Measurements from ENCODE around the gene ADRA1B. TPM values are rescaled to one million over a fixed set of nuclear protein-coding genes. Genes with fewer than 3 reads are reported as not detected.

The ADRA1B gene
- total RNA-seq, 1 experiment from 2014 or later = not detected

DNA sequence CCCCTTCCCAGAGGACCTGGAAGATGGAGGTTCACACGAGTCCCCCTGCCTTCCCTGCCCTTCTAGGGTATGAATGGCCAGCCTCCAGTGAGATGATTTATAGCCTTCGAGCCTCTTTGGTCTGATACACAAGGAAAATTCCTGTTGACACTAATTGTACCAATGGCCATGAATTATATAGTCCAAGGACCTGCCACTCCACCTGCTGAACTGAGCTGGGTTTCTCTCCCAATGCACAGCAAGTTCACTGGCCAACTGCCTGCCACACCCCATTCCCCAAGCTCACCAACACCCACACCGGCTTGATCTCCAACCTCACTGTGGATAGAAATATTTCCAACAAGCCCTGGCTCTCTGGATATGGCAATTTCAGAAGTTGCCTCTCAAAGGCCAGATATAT, 9.3 kb upstream of the ADRA1B start:
- H3T11ph ChIP-seq (ENCODE audit: low read length) = no peak overlapping the region
- no peaks in the 10 kb centered on the region for H3K79me1 ChIP-seq (ENCODE audit: insufficient read depth, low read depth, low read length, poor library complexity, severe bottlenecking)
- no peak overlapping the region for H2BK20ac ChIP-seq (ENCODE audit: low read depth, low read length, poor library complexity, severe bottlenecking)
- H4K20me1 ChIP-seq (ENCODE audit: control insufficient read depth, insufficient read depth, insufficient read length) = no peaks in the 10 kb centered on the region
- no peak overlapping the region for H3K56ac ChIP-seq (ENCODE audit: insufficient read length, low read depth, low read length)
- H3K23me2 ChIP-seq (ENCODE audit: insufficient read length, low read depth, low read length, poor library complexity, severe bottlenecking) = no peaks in the 10 kb centered on the region
- H3K4me2 ChIP-seq (ENCODE audit: insufficient read depth, insufficient read length, low read length) = no peak overlapping the region
- no peaks in the 10 kb centered on the region for H3K9me3 ChIP-seq (ENCODE audit: control insufficient read depth, low read depth, low read length)
- H2AFZ ChIP-seq (ENCODE audit: low read length) = no peak overlapping the region
- H3K4ac ChIP-seq (ENCODE audit: low read depth, low read length) = no peak overlapping the region
- no peak overlapping the region for H2AK5ac ChIP-seq (ENCODE audit: insufficient read length, low read length)
- H3K18ac ChIP-seq (ENCODE audit: insufficient read length, low read depth, low read length) = no peak overlapping the region
- H3K79me2 ChIP-seq (ENCODE audit: insufficient read depth, low read length) = no peaks in the 10 kb centered on the region
- peaks cover 13 to 17% of the 10 kb centered on the region in 2 experiments for H3K4me1 Mint-ChIP-seq
- no peak overlapping the region for H3K4me3 Mint-ChIP-seq
- H4K91ac ChIP-seq (ENCODE audit: insufficient read length, low read depth, low read length) = no peak overlapping the region
- H4K5ac ChIP-seq (ENCODE audit: insufficient read length, low read depth, low read length) = no peak overlapping the region
- no peak overlapping the region for H2BK5ac ChIP-seq (ENCODE audit: insufficient read length, low read length)
- TF ChIP-seq, protein P1, sequence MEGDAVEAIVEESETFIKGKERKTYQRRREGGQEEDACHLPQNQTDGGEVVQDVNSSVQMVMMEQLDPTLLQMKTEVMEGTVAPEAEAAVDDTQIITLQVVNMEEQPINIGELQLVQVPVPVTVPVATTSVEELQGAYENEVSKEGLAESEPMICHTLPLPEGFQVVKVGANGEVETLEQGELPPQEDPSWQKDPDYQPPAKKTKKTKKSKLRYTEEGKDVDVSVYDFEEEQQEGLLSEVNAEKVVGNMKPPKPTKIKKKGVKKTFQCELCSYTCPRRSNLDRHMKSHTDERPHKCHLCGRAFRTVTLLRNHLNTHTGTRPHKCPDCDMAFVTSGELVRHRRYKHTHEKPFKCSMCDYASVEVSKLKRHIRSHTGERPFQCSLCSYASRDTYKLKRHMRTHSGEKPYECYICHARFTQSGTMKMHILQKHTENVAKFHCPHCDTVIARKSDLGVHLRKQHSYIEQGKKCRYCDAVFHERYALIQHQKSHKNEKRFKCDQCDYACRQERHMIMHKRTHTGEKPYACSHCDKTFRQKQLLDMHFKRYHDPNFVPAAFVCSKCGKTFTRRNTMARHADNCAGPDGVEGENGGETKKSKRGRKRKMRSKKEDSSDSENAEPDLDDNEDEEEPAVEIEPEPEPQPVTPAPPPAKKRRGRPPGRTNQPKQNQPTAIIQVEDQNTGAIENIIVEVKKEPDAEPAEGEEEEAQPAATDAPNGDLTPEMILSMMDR (conservative IDR thresholded peaks at IDR 0.05) = no peak
- no peak overlapping the region for H2BK15ac ChIP-seq (ENCODE audit: low read depth, low read length)
- no peak overlapping the region for H3K9ac ChIP-seq (ENCODE audit: extremely low read depth, insufficient read length, low read length)
- no peaks in the 10 kb centered on the region for H3K4me1 ChIP-seq (ENCODE audit: insufficient read depth, low read length)
- H2BK120ac ChIP-seq (ENCODE audit: low read depth, low read length, poor library complexity, severe bottlenecking) = no peak overlapping the region
- H3K23ac ChIP-seq (ENCODE audit: insufficient read length, low read depth, low read length) = no peak overlapping the region
- H3K27me3 Mint-ChIP-seq (ENCODE audit: low read depth) = no peaks in the 10 kb centered on the region
- H3K27me3 ChIP-seq (ENCODE audit: insufficient read depth, low read length) = no peaks in the 10 kb centered on the region
- no peaks in the 10 kb centered on the region for H3K9me3 Mint-ChIP-seq
- DNase-seq = no peak
- H2BK12ac ChIP-seq (ENCODE audit: insufficient read length, low read depth, low read length) = no peak overlapping the region
- H3K27ac Mint-ChIP-seq = no peak overlapping the region; a peak in 1 of 7 replicates
- no peak overlapping the region for H4K8ac ChIP-seq (replicated peaks; ENCODE audit: insufficient read length, low read depth, low read length)
- H3K14ac ChIP-seq (ENCODE audit: insufficient read depth, low read length) = no peak overlapping the region
- H3K36me3 Mint-ChIP-seq (ENCODE audit: insufficient read depth in 1 of 3, low read depth in 3 of 3) = no peaks in the 10 kb centered on the region
- WGBS (ENCODE audit: extremely low coverage, insufficient read length, low lambda C conversion rate) = no CpG with 5 or more reads among the region's 3 CpGs
- no peak overlapping the region for H3K27ac ChIP-seq (ENCODE audit: insufficient read length, low read depth, low read length)
